ENCODE measurements around the gene CNTN2.

DNA sequence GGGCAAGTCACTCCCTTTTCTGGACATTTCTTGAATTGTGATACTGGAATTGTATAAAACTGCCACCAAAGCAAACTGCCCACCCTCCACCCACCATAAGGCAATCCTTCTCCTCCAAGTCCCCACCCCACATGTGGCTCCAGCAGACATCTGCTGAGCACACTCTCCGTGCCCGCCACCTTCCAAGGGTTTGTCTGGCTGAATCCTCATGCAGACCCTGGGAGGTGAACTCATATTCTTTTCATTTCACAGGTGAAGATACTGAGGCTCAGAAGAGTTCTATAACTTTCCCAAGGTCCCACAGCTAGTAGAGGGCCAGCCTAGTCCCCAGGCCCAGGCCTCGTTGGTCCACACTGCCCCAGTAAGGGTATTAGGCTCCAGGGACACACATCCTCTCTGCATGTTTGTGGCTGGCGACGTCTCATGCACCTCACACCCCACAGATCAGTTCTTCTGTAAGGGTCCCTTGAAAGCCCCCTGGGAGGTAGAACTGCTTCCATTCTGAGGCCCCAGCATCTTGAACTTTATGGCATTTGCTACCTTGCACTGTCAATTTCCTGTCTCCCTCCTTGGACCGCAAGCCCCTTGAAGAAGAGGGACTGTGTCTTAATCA lies 14.1 kb downstream of the CNTN2 start:
- TF ChIP-seq, protein P1, sequence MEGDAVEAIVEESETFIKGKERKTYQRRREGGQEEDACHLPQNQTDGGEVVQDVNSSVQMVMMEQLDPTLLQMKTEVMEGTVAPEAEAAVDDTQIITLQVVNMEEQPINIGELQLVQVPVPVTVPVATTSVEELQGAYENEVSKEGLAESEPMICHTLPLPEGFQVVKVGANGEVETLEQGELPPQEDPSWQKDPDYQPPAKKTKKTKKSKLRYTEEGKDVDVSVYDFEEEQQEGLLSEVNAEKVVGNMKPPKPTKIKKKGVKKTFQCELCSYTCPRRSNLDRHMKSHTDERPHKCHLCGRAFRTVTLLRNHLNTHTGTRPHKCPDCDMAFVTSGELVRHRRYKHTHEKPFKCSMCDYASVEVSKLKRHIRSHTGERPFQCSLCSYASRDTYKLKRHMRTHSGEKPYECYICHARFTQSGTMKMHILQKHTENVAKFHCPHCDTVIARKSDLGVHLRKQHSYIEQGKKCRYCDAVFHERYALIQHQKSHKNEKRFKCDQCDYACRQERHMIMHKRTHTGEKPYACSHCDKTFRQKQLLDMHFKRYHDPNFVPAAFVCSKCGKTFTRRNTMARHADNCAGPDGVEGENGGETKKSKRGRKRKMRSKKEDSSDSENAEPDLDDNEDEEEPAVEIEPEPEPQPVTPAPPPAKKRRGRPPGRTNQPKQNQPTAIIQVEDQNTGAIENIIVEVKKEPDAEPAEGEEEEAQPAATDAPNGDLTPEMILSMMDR (IDR thresholded peaks at IDR 0.05) = no peak
- no peak for TF ChIP-seq POLR2A (IDR thresholded peaks at IDR 0.05)

Measured in ovary (tissue), 3 donors.